IMR-90 (cell line): ENCODE measurements around the gene EREG. TPM values are rescaled to one million over a fixed set of nuclear protein-coding genes. Genes with fewer than 3 reads are reported as not detected.

Experiments
- ATAC-seq: fragments of 200-7000 bp; cut with Tn5 transposase; 2 replicates; pipeline ENCODE4 v1.9.1; 2020; ENCODE audit warnings: low read depth, mild to moderate bottlenecking, moderate library complexity
- BruUV-seq: library from RNA; stranded (reverse); fragments of 400-500 nt; replicated peaks from 2 replicates; lab custom pipeline; 2021; lab: Mats Ljungman, UMichigan
- CTCF ChIA-PET: fragments of 300-600 bp; formaldehyde crosslinking; extraction: SDS; loops from one replicate; lab custom pipeline; 2021; ENCODE audit warnings: antibody characterized with exemption; lab: Yijun Ruan, JAX
- POLR2A ChIA-PET: fragments of 300-600 bp; sonication (Branson Sonifier 250); formaldehyde crosslinking; loops from one replicate; lab custom pipeline; 2022; ENCODE audit warnings: antibody characterized with exemption; ENCODE audit not compliant: unreplicated experiment; lab: Charles Lee
- DNase-seq: peaks from one replicate; pipeline ENCODE4 v3.0.0; 2013
- H2AFZ ChIP-seq: replicated peaks from 2 replicates; pipeline ENCODE3; 2013; ENCODE audit warnings: low read length, mild to moderate bottlenecking; ENCODE audit not compliant: poor library complexity
- H2AK5ac ChIP-seq: 2 replicates; pipeline ENCODE4 v1.6.1; 2013; ENCODE audit warnings: low read depth, low read length, inconsistent platforms
- H2AK9ac ChIP-seq: replicated peaks from 2 replicates; pipeline ENCODE3; 2013; ENCODE audit warnings: mild to moderate bottlenecking, low read depth, low read length, moderate library complexity; ENCODE audit not compliant: poor library complexity
- H2BK120ac ChIP-seq: 2 replicates; pipeline ENCODE4 v1.6.1; 2013; ENCODE audit warnings: low read depth, low read length, inconsistent platforms
- H2BK15ac ChIP-seq: 3 replicates; pipeline ENCODE4 v1.6.1; 2013; ENCODE audit warnings: low read depth, low read length, inconsistent platforms
- H2BK20ac ChIP-seq: 2 replicates; pipeline ENCODE4 v1.6.1; 2013; ENCODE audit warnings: low read depth, mild to moderate bottlenecking, inconsistent platforms, low read length, moderate library complexity
- H2BK5ac ChIP-seq: 2 replicates; pipeline ENCODE4 v1.6.1; 2013; ENCODE audit warnings: mild to moderate bottlenecking, low read depth, low read length, inconsistent platforms; ENCODE audit not compliant: poor library complexity, severe bottlenecking
- H3K14ac ChIP-seq: replicated peaks from 2 replicates; pipeline ENCODE4 v1.6.1; 2013; ENCODE audit warnings: low read depth, low read length, inconsistent platforms
- H3K18ac ChIP-seq: 2 replicates; pipeline ENCODE4 v1.6.1; 2013; ENCODE audit warnings: low read depth, low read length, control low read depth
- H3K23ac ChIP-seq: 2 replicates; pipeline ENCODE4 v1.6.1; 2013; ENCODE audit warnings: low read depth, low read length, inconsistent platforms
- H3K27ac ChIP-seq: 2 replicates; pipeline ENCODE4 v1.5.1; 2013; ENCODE audit warnings: mild to moderate bottlenecking, control low read depth, low read length; ENCODE audit not compliant: insufficient read depth
- H3K27me3 ChIP-seq: 2 replicates; pipeline ENCODE4 v1.6.1; 2013; ENCODE audit warnings: low read length; ENCODE audit not compliant: control insufficient read depth, insufficient read depth
- H3K36me3 ChIP-seq: 2 replicates; pipeline ENCODE4 v1.6.1; 2013; ENCODE audit warnings: low read length, mixed read lengths; ENCODE audit not compliant: control insufficient read depth, insufficient read depth
- H3K4ac ChIP-seq: 2 replicates; pipeline ENCODE4 v1.6.1; 2013; ENCODE audit warnings: low read depth, low read length, inconsistent platforms
- H3K4me1 ChIP-seq: 2 replicates; pipeline ENCODE4 v1.6.1; 2013; ENCODE audit warnings: low read length, mixed read lengths; ENCODE audit not compliant: control insufficient read depth, insufficient read depth
- H3K4me2 ChIP-seq: 2 replicates; pipeline ENCODE4 v1.6.1; 2013; ENCODE audit warnings: low read depth, mild to moderate bottlenecking, control low read depth, low read length, moderate library complexity
- H3K4me3 ChIP-seq: 2 replicates; pipeline ENCODE4 v1.5.1; 2013; ENCODE audit warnings: low read depth, mild to moderate bottlenecking, control low read depth, low read length, moderate library complexity; ENCODE audit not compliant: insufficient read depth
- H3K56ac ChIP-seq: 2 replicates; pipeline ENCODE4 v1.6.1; 2013; ENCODE audit warnings: low read length, inconsistent platforms; ENCODE audit not compliant: insufficient read depth; ENCODE audit errors: extremely low read depth
- H3K79me1 ChIP-seq, 2 experiments: 2 replicates each; pipeline ENCODE4 v1.6.1; 2013; ENCODE audit warnings: low read length in 2 of 2, inconsistent platforms in 1 of 2, low read depth in 1 of 2
- H3K9ac ChIP-seq: 2 replicates; pipeline ENCODE4 v1.6.1; 2013; ENCODE audit warnings: low read depth, low read length, control low read depth
- H3K9me1 ChIP-seq: 2 replicates; pipeline ENCODE4 v1.6.1; 2013; ENCODE audit warnings: low read length, inconsistent platforms; ENCODE audit not compliant: insufficient read depth
- H3K9me3 ChIP-seq: 2 replicates; pipeline ENCODE4 v1.6.1; 2013; ENCODE audit warnings: low read length; ENCODE audit not compliant: control insufficient read depth, insufficient read depth
- H4K20me1 ChIP-seq: 2 replicates; pipeline ENCODE4 v1.6.1; 2013; ENCODE audit warnings: low read length, inconsistent platforms; ENCODE audit not compliant: insufficient read depth
- H4K5ac ChIP-seq: 2 replicates; pipeline ENCODE4 v1.6.1; 2013; ENCODE audit warnings: mild to moderate bottlenecking, low read depth, low read length, control low read depth
- H4K8ac ChIP-seq, 2 experiments: 2 replicates each; pipeline ENCODE4 v1.6.1; 2013; ENCODE audit warnings: low read depth in 2 of 2, low read length in 2 of 2, control low read depth in 1 of 2, inconsistent platforms in 1 of 2
- H4K91ac ChIP-seq: 2 replicates; pipeline ENCODE4 v1.6.1; 2013; ENCODE audit warnings: low read depth, low read length, inconsistent platforms; ENCODE audit not compliant: insufficient read depth
- BHLHE40 ChIP-seq: fragments of 150-350 bp; IDR thresholded peaks from 2 replicates; pipeline ENCODE4 v1.6.1; 2016; ENCODE audit warnings: mild to moderate bottlenecking, low read depth, low read length
- CEBPB ChIP-seq: IDR thresholded peaks from 2 replicates; pipeline ENCODE4 v1.6.1; 2012; ENCODE audit warnings: low read depth, low read length, improper control_type of control experiment
- CHD1 ChIP-seq: IDR thresholded peaks from 2 replicates; pipeline ENCODE4 v1.6.1; 2012; ENCODE audit warnings: low read depth, low read length, improper control_type of control experiment
- CTCF ChIP-seq: conservative IDR thresholded peaks from 2 replicates; pipeline ENCODE4 v1.5.1; 2012; ENCODE audit warnings: mild to moderate bottlenecking, low read depth, low read length, improper control_type of control experiment
- ELK1 ChIP-seq: fragments of 150-350 bp; IDR thresholded peaks from 2 replicates; pipeline ENCODE4 v1.6.1; 2016; ENCODE audit warnings: low read depth, mild to moderate bottlenecking, low read length, moderate library complexity, borderline replicate concordance
- FOS ChIP-seq: fragments of 150-350 bp; IDR thresholded peaks from 2 replicates; pipeline ENCODE4 v1.6.1; 2016; ENCODE audit warnings: low read depth, low read length
- MAFK ChIP-seq: IDR thresholded peaks from 2 replicates; pipeline ENCODE4 v1.6.1; 2012; ENCODE audit warnings: low read depth, low read length, improper control_type of control experiment
- MAZ ChIP-seq: IDR thresholded peaks from 2 replicates; pipeline ENCODE4 v1.6.1; 2012; ENCODE audit warnings: low read depth, mild to moderate bottlenecking, low read length, improper control_type of control experiment, moderate library complexity, borderline replicate concordance
- MXI1 ChIP-seq: IDR thresholded peaks from 2 replicates; pipeline ENCODE4 v1.6.1; 2012; ENCODE audit warnings: low read depth, mild to moderate bottlenecking, low read length, moderate library complexity, borderline replicate concordance
- NFE2L2 ChIP-seq: fragments of 150-350 bp; IDR thresholded peaks from 2 replicates; pipeline ENCODE4 v1.6.1; 2016; ENCODE audit warnings: low read depth, mild to moderate bottlenecking, low read length
- POLR2A ChIP-seq: IDR thresholded peaks from 2 replicates; pipeline ENCODE4 v1.6.1; 2012; ENCODE audit warnings: mild to moderate bottlenecking, low read depth, low read length
- RAD21 ChIP-seq: IDR thresholded peaks from 2 replicates; pipeline ENCODE4 v1.6.1; 2012; ENCODE audit warnings: low read length, improper control_type of control experiment
- RCOR1 ChIP-seq: IDR thresholded peaks from 2 replicates; pipeline ENCODE4 v1.6.1; 2012; ENCODE audit warnings: mild to moderate bottlenecking, low read length, improper control_type of control experiment; ENCODE audit not compliant: insufficient replicate concordance
- RFX5 ChIP-seq: IDR thresholded peaks from 2 replicates; pipeline ENCODE4 v1.8.0; 2012; ENCODE audit warnings: low read depth, mild to moderate bottlenecking, low read length, moderate library complexity
- SMC3 ChIP-seq: fragments of 150-350 bp; IDR thresholded peaks from 2 replicates; pipeline ENCODE4 v1.6.1; 2016; ENCODE audit warnings: low read depth, mild to moderate bottlenecking, antibody characterized with exemption, low read length, moderate library complexity
- WGBS, 2 experiments: methylation state at CpG; one replicate each; pipeline versions ENCODE4 v1.1.5 to v1.1.7; 2013; ENCODE audit warnings: missing lambda C conversion rate in 2 of 2; ENCODE audit not compliant: insufficient read length in 1 of 2; ENCODE audit errors: extremely low coverage in 2 of 2; 5-methylcytosine and 5-hydroxymethylcytosine counted together
- dilution Hi-C: fragments of 300-500 bp; cut with HindIII; formaldehyde crosslinking; loops from one replicate; pipeline ENCODE4 v1.14.3; 2018; ENCODE audit warnings: low sequenced_read_pairs; ENCODE audit not compliant: unreplicated experiment
- in situ Hi-C: fragments of 300-500 bp; cut with MboI; formaldehyde crosslinking; loops from 3 replicates; pipeline ENCODE4 v1.14.3; 2019; ENCODE audit warnings: low sequenced_read_pairs, inconsistent platforms, mixed read lengths
- intact Hi-C: fragments of 100-400 bp; cut with micrococcal nuclease; formaldehyde crosslinking; loops from 2 replicates; pipeline ENCODE4 v1.10.0; 2022
- polyA plus RNA-seq, 3 experiments: library from polyadenylated mRNA; depleted of rRNA; stranded (reverse); fragments of >200 nt; gene quantifications; 2 replicates each; pipeline ENCODE4 v1.2.3, GENCODE V29; 2012; ENCODE audit warnings: low replicate concordance in 1 of 3
- total RNA-seq: library from RNA; depleted of rRNA; stranded (reverse); fragments of >200 nt; gene quantifications from 2 replicates; pipeline ENCODE4 v1.2.3, GENCODE V29; 2012
- TF ChIP-seq, protein P1 (sequence below): fragments of 150-350 bp; IDR thresholded peaks from 2 replicates; pipeline ENCODE4 v1.6.1; 2017; ENCODE audit warnings: mild to moderate bottlenecking, antibody characterized with exemption, low read length, low read depth

The EREG gene
- total and polyA plus RNA-seq, 2 of the 4 experiments (the other 2 are of a cell fraction) = 0.26 to 0.36 TPM

DNA sequence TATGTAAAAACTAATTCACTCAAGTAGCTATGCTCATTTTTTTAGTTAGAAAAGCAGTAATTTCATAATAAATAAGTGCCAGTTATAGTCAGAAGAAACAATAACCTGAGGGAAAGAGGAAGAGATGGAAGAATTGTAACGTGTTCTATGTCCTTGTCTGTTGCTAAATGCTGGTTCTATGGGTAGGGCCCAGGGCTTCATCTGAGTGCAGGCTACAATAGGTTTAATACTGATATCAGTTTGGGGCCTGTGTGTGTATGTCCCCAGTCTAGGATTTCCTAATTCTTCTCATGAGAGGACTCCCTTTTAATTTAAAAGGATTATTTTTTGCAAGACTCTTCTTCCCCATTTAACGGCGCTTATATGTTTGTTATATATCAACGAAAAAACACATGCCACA is 3.3 kb upstream of the EREG start:
- ChIA-PET CTCF (no interaction called here), POLR2A (no interaction called here)
- dilution Hi-C loops = no loop called here
- intact Hi-C loops = no loop called here
- Histone ChIP-seq H4K8ac (no peak overlapping the region), H3K79me1 (no peaks in the 10 kb centered on the region), H2BK5ac (no peak overlapping the region), H3K27me3 (no peaks in the 10 kb centered on the region; the same call in 1 of the 2 replicates), H3K4ac (no peak overlapping the region), H3K9ac (no peak overlapping the region), H3K4me1 (no peaks in the 10 kb centered on the region), H3K4me2 (no peak overlapping the region), H3K23ac (no peak overlapping the region), H4K5ac (no peak overlapping the region), H3K18ac (no peak overlapping the region), H3K9me3 (no peaks in the 10 kb centered on the region), H4K91ac (no peak overlapping the region), H3K14ac (no peak overlapping the region), H4K20me1 (no peaks in the 10 kb centered on the region), H2AFZ (no peak overlapping the region), H2BK15ac (no peak overlapping the region), H3K56ac (no peak overlapping the region), H3K4me3 (no peak overlapping the region), H2BK20ac (no peak overlapping the region), H3K27ac (no peak overlapping the region), H2AK9ac (no peak overlapping the region), H2AK5ac (no peak overlapping the region), H3K36me3 (no peaks in the 10 kb centered on the region), H2BK120ac (no peak overlapping the region), H3K9me1 (no peaks in the 10 kb centered on the region)
- ATAC-seq (no peak), DNase-seq (no peak)
- in situ Hi-C loops = no loop called here
- WGBS, 2 experiments = no CpG with 5 or more reads among the region's 4 CpGs
- no TSS peak for BruUV-seq
- no peak for TF ChIP-seq RFX5
- TF ChIP-seq RAD21 = no peak
- no peak for TF ChIP-seq RCOR1
- TF ChIP-seq CHD1 = no peak
- TF ChIP-seq MXI1 = no peak
- no peak for TF ChIP-seq MAZ
- no peak for TF ChIP-seq MAFK
- no peak for TF ChIP-seq CEBPB
- TF ChIP-seq POLR2A = no peak
- TF ChIP-seq BHLHE40 = no peak
- no peak for TF ChIP-seq NFE2L2
- TF ChIP-seq, protein P1, sequence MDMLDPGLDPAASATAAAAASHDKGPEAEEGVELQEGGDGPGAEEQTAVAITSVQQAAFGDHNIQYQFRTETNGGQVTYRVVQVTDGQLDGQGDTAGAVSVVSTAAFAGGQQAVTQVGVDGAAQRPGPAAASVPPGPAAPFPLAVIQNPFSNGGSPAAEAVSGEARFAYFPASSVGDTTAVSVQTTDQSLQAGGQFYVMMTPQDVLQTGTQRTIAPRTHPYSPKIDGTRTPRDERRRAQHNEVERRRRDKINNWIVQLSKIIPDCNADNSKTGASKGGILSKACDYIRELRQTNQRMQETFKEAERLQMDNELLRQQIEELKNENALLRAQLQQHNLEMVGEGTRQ = no peak
- no peak for TF ChIP-seq ELK1
- TF ChIP-seq CTCF = no peak
- no peak for TF ChIP-seq SMC3
- no peak for TF ChIP-seq FOS
